Keratinocyte (primary cell): Measurements from ENCODE around the gene IGFLR1.

Experiments used
- EZH2 ChIP-seq: IDR thresholded peaks from one replicate; pipeline ENCODE4 v1.6.1; 2012; ENCODE audit warnings: inconsistent platforms, mild to moderate bottlenecking, low read length, moderate library complexity
- TF ChIP-seq, protein P1 (sequence below), 3 experiments: IDR thresholded peaks in 1 of 3; conservative IDR thresholded peaks in 1 of 3; optimal IDR thresholded peaks in 1 of 3; 2 replicates in 2 of 3; 3 replicates in 1 of 3; pipeline versions ENCODE3 to v1.5.1; 2011; ENCODE audit warnings: low read length in 3 of 3, mild to moderate bottlenecking in 3 of 3, moderate library complexity in 2 of 3, control low read depth in 1 of 3, inconsistent platforms in 1 of 3; ENCODE audit not compliant: insufficient read depth in 2 of 3; ENCODE audit errors: extremely low read depth in 1 of 3

- TF ChIP-seq EZH2, result no peak
- TF ChIP-seq, protein P1, sequence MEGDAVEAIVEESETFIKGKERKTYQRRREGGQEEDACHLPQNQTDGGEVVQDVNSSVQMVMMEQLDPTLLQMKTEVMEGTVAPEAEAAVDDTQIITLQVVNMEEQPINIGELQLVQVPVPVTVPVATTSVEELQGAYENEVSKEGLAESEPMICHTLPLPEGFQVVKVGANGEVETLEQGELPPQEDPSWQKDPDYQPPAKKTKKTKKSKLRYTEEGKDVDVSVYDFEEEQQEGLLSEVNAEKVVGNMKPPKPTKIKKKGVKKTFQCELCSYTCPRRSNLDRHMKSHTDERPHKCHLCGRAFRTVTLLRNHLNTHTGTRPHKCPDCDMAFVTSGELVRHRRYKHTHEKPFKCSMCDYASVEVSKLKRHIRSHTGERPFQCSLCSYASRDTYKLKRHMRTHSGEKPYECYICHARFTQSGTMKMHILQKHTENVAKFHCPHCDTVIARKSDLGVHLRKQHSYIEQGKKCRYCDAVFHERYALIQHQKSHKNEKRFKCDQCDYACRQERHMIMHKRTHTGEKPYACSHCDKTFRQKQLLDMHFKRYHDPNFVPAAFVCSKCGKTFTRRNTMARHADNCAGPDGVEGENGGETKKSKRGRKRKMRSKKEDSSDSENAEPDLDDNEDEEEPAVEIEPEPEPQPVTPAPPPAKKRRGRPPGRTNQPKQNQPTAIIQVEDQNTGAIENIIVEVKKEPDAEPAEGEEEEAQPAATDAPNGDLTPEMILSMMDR (optimal IDR thresholded peaks at IDR 0.05 in 1 of 3, IDR thresholded peaks at IDR 0.05 in 1 of 3, conservative IDR thresholded peaks at IDR 0.05 in 1 of 3; ENCODE audit: extremely low read depth in 1 of 3, insufficient read depth in 2 of 3, low read length in 3 of 3), result no peak
Observed at GRCh38 chr19:35731779-35732405, 10.4 kb downstream of the IGFLR1 start.
